Measurements from ENCODE around the gene RHEBL1.

DNA sequence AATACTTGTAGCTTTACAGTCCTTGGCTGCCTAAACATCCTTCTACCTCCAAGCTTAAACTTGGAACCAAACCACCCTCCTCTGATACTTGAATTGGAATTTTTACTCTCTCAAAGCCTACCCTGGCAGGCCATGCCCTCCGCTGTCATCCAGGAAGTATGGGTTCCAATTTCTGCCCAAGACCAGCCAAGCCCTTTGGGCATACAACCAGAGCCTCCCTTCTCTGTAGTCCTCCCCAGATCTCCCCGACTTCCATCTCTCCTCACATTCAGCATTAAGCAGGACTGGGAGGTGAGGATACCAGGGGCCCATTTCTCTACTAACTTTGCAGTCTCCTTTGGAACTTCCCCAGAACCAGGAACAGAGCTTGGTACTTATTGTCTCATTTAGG lies 25.2 kb upstream of the RHEBL1 start:
- TF ChIP-seq CTCF (IDR thresholded peaks at IDR 0.05) (no peak), EP300 (IDR thresholded peaks at IDR 0.05) (no peak), POLR2A (IDR thresholded peaks at IDR 0.05) (no peak)

Data from tibial nerve (tissue), 4 donors.